HepG2 (cell line): Measurements from ENCODE around the gene SWSAP1. TPM values are rescaled to one million over a fixed set of nuclear protein-coding genes. Genes with fewer than 3 reads are reported as not detected.

Source experiments
- ATAC-seq: fragments of 200-7000 bp; cut with Tn5 transposase; 3 replicates; pipeline ENCODE4 v1.9.1; 2020; ENCODE audit warnings: mild to moderate bottlenecking, moderate library complexity
- BruUV-seq: library from RNA; stranded (reverse); fragments of 400-500 nt; replicated peaks from 2 replicates; lab custom pipeline; 2021; lab: Mats Ljungman, UMichigan
- CTCF ChIA-PET: fragments of 300-600 bp; formaldehyde crosslinking; extraction: SDS; loops from one replicate; lab custom pipeline; 2021; ENCODE audit warnings: low total read pairs, inconsistent platforms, low intra/inter-chr PET ratio; lab: Yijun Ruan, JAX
- POLR2A ChIA-PET: fragments of 350-600 bp; sonication (Branson Sonifier 250); formaldehyde crosslinking; loops from one replicate; lab custom pipeline; 2020; ENCODE audit warnings: antibody characterized with exemption, inconsistent platforms; lab: Yijun Ruan, JAX
- DNase-seq: peaks from one replicate; pipeline ENCODE4 v3.0.0-alpha.2; 2015; ENCODE audit warnings: low spot score
- FAIRE-seq: peaks from 3 replicates; lab custom pipeline; 2011; peaks lifted over from hg19 to GRCh38; lab: Jason Lieb, UNC
- H2AFZ ChIP-seq: one replicate; pipeline ENCODE4 v1.6.1; 2011; ENCODE audit warnings: low read length, inconsistent platforms
- H3K27ac ChIP-seq: fragments of 300-600 bp; 3 replicates; pipeline ENCODE4 v1.8.0; 2011; ENCODE audit warnings: mixed run types, mild to moderate bottlenecking, mixed read lengths, low read length, inconsistent platforms; ENCODE audit not compliant: insufficient read depth; ENCODE audit errors: extremely low read length
- H3K27me3 ChIP-seq, 2 experiments: fragments of 200-600 bp in 1 of 2; 2 replicates in 1 of 2; 3 replicates in 1 of 2; pipeline versions ENCODE4 v1.6.0 to v1.8.0; 2011; ENCODE audit warnings: low read length in 2 of 2, mild to moderate bottlenecking in 2 of 2, moderate library complexity in 2 of 2, inconsistent platforms in 1 of 2; ENCODE audit not compliant: insufficient read depth in 2 of 2, control insufficient read depth in 1 of 2
- H3K36me3 ChIP-seq, 2 experiments: fragments of 200-600 bp in 1 of 2; replicated peaks in 1 of 2; 2 replicates in 1 of 2; 3 replicates in 1 of 2; pipeline versions ENCODE4 v1.5.1 to v1.8.0; 2011; ENCODE audit warnings: low read length in 2 of 2, inconsistent platforms in 1 of 2; ENCODE audit not compliant: insufficient read depth in 2 of 2, control insufficient read depth in 1 of 2
- H3K4me1 ChIP-seq: 2 replicates; pipeline ENCODE4 v1.5.1; 2012; ENCODE audit warnings: low read length, inconsistent platforms; ENCODE audit not compliant: insufficient read depth
- H3K4me2 ChIP-seq: 2 replicates; pipeline ENCODE4 v1.6.0; 2011; ENCODE audit warnings: low read depth, low read length, inconsistent platforms
- H3K4me3 ChIP-seq, 3 experiments: fragments of 200-600 bp in 1 of 3; sonication (generic), shearing (Covaris generic) in 1 of 3; replicated peaks in 1 of 3; 2 replicates each; pipeline ENCODE4 v1.5.1; 2011 to 2016; ENCODE audit warnings: low read length in 3 of 3, inconsistent platforms in 2 of 3, low read depth in 2 of 3, mild to moderate bottlenecking in 2 of 3, control low read depth in 1 of 3, mixed read lengths in 1 of 3; ENCODE audit not compliant: insufficient read depth in 1 of 3
- H3K79me2 ChIP-seq: one replicate; pipeline ENCODE4 v1.6.1; 2011; ENCODE audit warnings: low read length, inconsistent platforms; ENCODE audit not compliant: insufficient read depth
- H3K9ac ChIP-seq: 2 replicates; pipeline ENCODE4 v1.6.0; 2011; ENCODE audit warnings: mild to moderate bottlenecking, low read depth, low read length, inconsistent platforms; ENCODE audit not compliant: insufficient read depth
- H3K9me3 ChIP-seq: 2 replicates; pipeline ENCODE4 v1.5.1; 2012; ENCODE audit warnings: mild to moderate bottlenecking, low read length
- H4K20me1 ChIP-seq: 2 replicates; pipeline ENCODE4 v1.6.0; 2011; ENCODE audit warnings: inconsistent platforms, mild to moderate bottlenecking, low read length, moderate library complexity; ENCODE audit not compliant: insufficient read depth
- ATF2 ChIP-seq: sonication (generic); formaldehyde crosslinking; IDR thresholded peaks from 2 replicates; pipeline ENCODE4 v1.4.0; 2020; ENCODE audit warnings: missing genetic modification reagents
- HOMEZ ChIP-seq: IDR thresholded peaks from 2 replicates; pipeline ENCODE4 v1.6.1; 2016; ENCODE audit warnings: low read depth
- HOXA7 ChIP-seq: sonication (generic); formaldehyde crosslinking; IDR thresholded peaks from 2 replicates; pipeline ENCODE4 v1.8.1; 2022; ENCODE audit warnings: mild to moderate bottlenecking, missing genetic modification reagents, moderate library complexity
- MEF2D ChIP-seq: sonication (generic); formaldehyde crosslinking; IDR thresholded peaks from 2 replicates; pipeline ENCODE4 v1.5.1; 2020; ENCODE audit warnings: mild to moderate bottlenecking, missing genetic modification reagents
- MIER2 ChIP-seq: IDR thresholded peaks from 2 replicates; pipeline ENCODE4 v1.6.1; 2016; ENCODE audit warnings: missing biosample characterization, missing genetic modification reagents
- MXD1 ChIP-seq: sonication (generic); formaldehyde crosslinking; IDR thresholded peaks from 2 replicates; pipeline ENCODE4 v1.4.0; 2020; ENCODE audit warnings: mild to moderate bottlenecking, missing genetic modification reagents
- POGZ ChIP-seq: sonication (generic); formaldehyde crosslinking; IDR thresholded peaks from 2 replicates; pipeline ENCODE4 v1.4.0; 2020; ENCODE audit warnings: mild to moderate bottlenecking, missing genetic modification reagents
- RNF2 ChIP-seq: fragments of 450-650 bp; conservative IDR thresholded peaks from 2 replicates; pipeline ENCODE4 v1.6.1; 2016; ENCODE audit warnings: low read depth
- SMYD3 ChIP-seq: sonication (generic); formaldehyde crosslinking; IDR thresholded peaks from 2 replicates; pipeline ENCODE4 v1.8.1; 2023; ENCODE audit warnings: mild to moderate bottlenecking, missing genetic modification reagents
- ZBTB3 ChIP-seq: sonication (generic); formaldehyde crosslinking; IDR thresholded peaks from 2 replicates; pipeline ENCODE4 v1.4.0; 2020; ENCODE audit warnings: low read depth, mild to moderate bottlenecking, moderate library complexity, missing genetic modification reagents, borderline replicate concordance
- ZFP37 ChIP-seq: sonication (generic); formaldehyde crosslinking; IDR thresholded peaks from 2 replicates; pipeline ENCODE4 v1.4.0; 2020; ENCODE audit warnings: missing genetic modification reagents, borderline replicate concordance
- ZMYM3 ChIP-seq: sonication (generic); formaldehyde crosslinking; IDR thresholded peaks from 2 replicates; pipeline ENCODE4 v1.5.1; 2020; ENCODE audit warnings: mild to moderate bottlenecking, missing genetic modification reagents
- ZNF383 ChIP-seq: sonication (generic); formaldehyde crosslinking; IDR thresholded peaks from 2 replicates; pipeline ENCODE4 v1.4.0; 2020; ENCODE audit warnings: missing genetic modification reagents, mild to moderate bottlenecking, borderline replicate concordance
- ZNF513 ChIP-seq: sonication (generic); formaldehyde crosslinking; conservative IDR thresholded peaks from 2 replicates; pipeline ENCODE4 v1.5.0; 2020; ENCODE audit warnings: missing genetic modification reagents
- ZNF629 ChIP-seq: sonication (generic); formaldehyde crosslinking; conservative IDR thresholded peaks from 2 replicates; pipeline ENCODE4 v1.5.0; 2020; ENCODE audit warnings: missing genetic modification reagents
- WGBS: methylation state at CpG from one replicate; pipeline ENCODE4 v1.1.6; 2017; ENCODE audit warnings: low lambda C conversion rate; 5-methylcytosine and 5-hydroxymethylcytosine counted together
- in situ Hi-C: cut with HindIII; loops from 2 replicates; pipeline ENCODE4 v1.10.0; 2017; ENCODE audit warnings: low pct_unique_long_range_greater_than_20kb; ENCODE audit not compliant: extremely low pct_ligation_motif_present
- intact Hi-C: fragments of 100-400 bp; cut with micrococcal nuclease; formaldehyde crosslinking; loops from one replicate; pipeline ENCODE4 v1.10.0; 2022; ENCODE audit not compliant: unreplicated experiment
- polyA plus RNA-seq, 8 experiments: library from polyadenylated mRNA; depleted of rRNA in 3 of 8; stranded (reverse) in 7 of 8; unstranded in 1 of 8; fragments of >200 nt; fragmentation: Illumina TruSeq in 4 of 8; extraction: Trizol in 4 of 8; gene quantifications; 2 replicates each; pipeline versions ENCODE4 v1.2.1 to v1.2.3, GENCODE V29; 2011 to 2016; ENCODE audit warnings: low read depth in 4 of 8, missing spikeins in 1 of 8, mixed read lengths in 1 of 8; ENCODE audit not compliant: insufficient read depth in 1 of 8
- total RNA-seq, 5 experiments: library from RNA; depleted of rRNA; stranded (reverse); fragments of >200 nt; fragmentation: Illumina TruSeq; extraction: Trizol; gene quantifications; 2 replicates each; pipeline ENCODE4 v1.2.3, GENCODE V29; 2016; ENCODE audit warnings: low read depth in 1 of 5

Gene SWSAP1
- total and polyA plus RNA-seq, 2 of the 13 experiments (the other 11 are each of a cell fraction or from before 2014, with no cell fraction given) = 2.7 to 3.3 TPM

GRCh38 chr19:11380653-11381537 is 6.4 kb downstream of the SWSAP1 start:
- Histone ChIP-seq H3K4me2 (peak overlapping the region; percentile 69), H3K9ac (peak overlapping the region; percentile 58), H4K20me1 (no peaks in the 10 kb centered on the region), H3K4me1 (peaks cover 49% of the 10 kb centered on the region), H3K4me3 (peak overlapping the region; percentile 40 to 71 (median 63)), H3K79me2 (peaks cover 1% of the 10 kb centered on the region), H3K27me3 (no peaks in the 10 kb centered on the region), H3K36me3 (no peaks in the 10 kb centered on the region), H3K9me3 (no peaks in the 10 kb centered on the region), H2AFZ (no peak overlapping the region), H3K27ac (peak overlapping the region; percentile 52)
- WGBS = 5% methylated on average over 43 of the region's 54 CpGs
- DNase-seq (peak; percentile 98), FAIRE-seq (peak; percentile 82), ATAC-seq (peak; percentile 82)
- ChIA-PET CTCF (interaction anchor here (0.7 to 2.4 kb wide), 5 partner anchors 55 to 102 kb away, joined by 5 to 10 read pairs (median 8); partner anchors contain the start of genes ODAD3 and PRKCSH), POLR2A (interaction anchor here (0.6 to 1.6 kb wide), 15 partner anchors 10 to 148 kb away, joined by 3 to 15 read pairs (median 5); partner anchors contain the start of genes CCDC159, ECSIT, ODAD3 and PRKCSH)
- BruUV-seq = no TSS peak
- intact Hi-C loops (loop anchor here (1.0 to 5.0 kb wide), 3 partner anchors 41 to 88 kb away; partner anchors contain the start of genes ODAD3 and PRKCSH), in situ Hi-C loops (loop anchor here (5.0 kb wide), 2 partner anchors 41 to 101 kb away; partner anchors contain the start of gene ELAVL3)
- TF ChIP-seq MEF2D (CRISPR knock-in tag) (peak; percentile 95), ZNF629 (CRISPR knock-in tag) (peak; percentile 32; the same call in 1 of the 2 replicates), ZNF513 (CRISPR knock-in tag) (no peak), MXD1 (CRISPR knock-in tag) (0 out of 2 replicates have a peak, but pooled peaks have one; percentile 8), ZMYM3 (CRISPR knock-in tag) (no peak), ZNF383 (no peak), RNF2 (no peak; the same call in 1 of the 2 replicates), SMYD3 (0 out of 2 replicates have a peak, but pooled peaks have one; percentile 82), ZFP37 (no peak), POGZ (CRISPR knock-in tag) (peak; percentile 62), HOMEZ (CRISPR knock-in tag) (0 out of 2 replicates have a peak, but pooled peaks have one; percentile 40), MIER2 (CRISPR knock-in tag) (peak; percentile 20; the same call in 1 of the 2 replicates), ATF2 (peak; percentile 55; the same call in 1 of the 2 replicates), HOXA7 (no peak), ZBTB3 (CRISPR knock-in tag) (no peak)
